Panc1 (cell line): Measurements from ENCODE around the gene PRKAR2B. TPM values are rescaled to one million over a fixed set of nuclear protein-coding genes. Genes with fewer than 3 reads are reported as not detected.

Source experiments
- ATAC-seq: fragments of 200-7000 bp; cut with Tn5 transposase; 2 replicates; pipeline ENCODE4 v1.9.1; 2020; ENCODE audit warnings: mild to moderate bottlenecking, moderate library complexity
- BruUV-seq: library from RNA; stranded (reverse); fragments of 400-500 nt; replicated peaks from 2 replicates; lab custom pipeline; 2021; lab: Mats Ljungman, UMichigan
- CTCF ChIA-PET: fragments of 300-600 bp; sonication (Branson Sonifier 250); formaldehyde crosslinking; loops from one replicate; lab custom pipeline; 2022; ENCODE audit warnings: antibody characterized with exemption; lab: Charles Lee
- POLR2A ChIA-PET: fragments of 300-600 bp; sonication (Branson Sonifier 250); formaldehyde crosslinking; loops from one replicate; lab custom pipeline; 2022; ENCODE audit warnings: antibody characterized with exemption; lab: Charles Lee
- DNase-seq: peaks from one replicate; pipeline ENCODE4 v3.0.0-alpha.2; 2010; ENCODE audit warnings: low read depth, low spot score
- H3K27ac ChIP-seq: 2 replicates; pipeline ENCODE4 v1.5.1; 2011; ENCODE audit warnings: mild to moderate bottlenecking, low read length, inconsistent platforms
- H3K27me3 ChIP-seq: fragments of 200-500 bp; sonication (Bioruptor generic); 2 replicates; pipeline ENCODE4 v1.6.0; 2014; ENCODE audit warnings: low read length, inconsistent platforms; ENCODE audit not compliant: control insufficient read depth, insufficient read depth
- H3K36me3 ChIP-seq: fragments of 200-500 bp; sonication (Bioruptor generic); 2 replicates; pipeline ENCODE4 v1.5.1; 2014; ENCODE audit warnings: inconsistent platforms, mild to moderate bottlenecking, low read length, moderate library complexity; ENCODE audit not compliant: control insufficient read depth, insufficient read depth
- H3K4me1 ChIP-seq: 2 replicates; pipeline ENCODE4 v1.5.1; 2011; ENCODE audit warnings: inconsistent platforms, mild to moderate bottlenecking, low read length, moderate library complexity; ENCODE audit not compliant: control insufficient read depth, insufficient read depth
- H3K4me3 ChIP-seq, 2 experiments: 2 replicates each; pipeline ENCODE4 v1.5.1; 2011 to 2012; ENCODE audit warnings: low read depth in 2 of 2, low read length in 2 of 2, mild to moderate bottlenecking in 2 of 2, inconsistent platforms in 1 of 2, moderate library complexity in 1 of 2
- H3K9me3 ChIP-seq: fragments of 200-500 bp; sonication (Bioruptor generic); 2 replicates; pipeline ENCODE4 v1.5.1; 2014; ENCODE audit warnings: low read depth, mild to moderate bottlenecking, inconsistent platforms, low read length, moderate library complexity; ENCODE audit not compliant: control insufficient read depth, insufficient read depth
- CTCF ChIP-seq: fragments of 450-650 bp; IDR thresholded peaks from 2 replicates; pipeline ENCODE4 v1.5.1; 2017; ENCODE audit warnings: mild to moderate bottlenecking
- POLR2AphosphoS5 ChIP-seq: IDR thresholded peaks from 2 replicates; pipeline ENCODE4 v1.6.1; 2012; ENCODE audit warnings: mild to moderate bottlenecking, low read depth, low read length, moderate library complexity
- REST ChIP-seq, 2 experiments: IDR thresholded peaks; 2 replicates each; pipeline ENCODE4 v1.6.1; 2011 to 2012; ENCODE audit warnings: low read depth in 2 of 2, control low read depth in 1 of 2, low read length in 1 of 2, mild to moderate bottlenecking in 1 of 2, moderate library complexity in 1 of 2; ENCODE audit not compliant: insufficient read depth in 1 of 2
- SIN3A ChIP-seq: IDR thresholded peaks from 2 replicates; pipeline ENCODE4 v1.6.1; 2012; ENCODE audit warnings: low read depth, mild to moderate bottlenecking, low read length, moderate library complexity, borderline replicate concordance; ENCODE audit not compliant: insufficient read depth
- TCF7L2 ChIP-seq: IDR thresholded peaks from 2 replicates; pipeline ENCODE4 v1.6.1; 2011; ENCODE audit warnings: mild to moderate bottlenecking, low read depth, low read length, inconsistent platforms
- in situ Hi-C: cut with HindIII; loops from 2 replicates; pipeline ENCODE4 v1.10.0; 2016; ENCODE audit warnings: low sequenced_read_pairs, low pct_unique_long_range_greater_than_20kb
- intact Hi-C: fragments of 100-400 bp; cut with micrococcal nuclease; formaldehyde crosslinking; loops from one replicate; pipeline ENCODE4 v1.10.0; 2022; ENCODE audit not compliant: unreplicated experiment
- total RNA-seq: library from RNA; stranded (reverse); gene quantifications from one replicate; pipeline ENCODE4 v1.2.1, GENCODE V29; 2021; ENCODE audit not compliant: unreplicated experiment

The PRKAR2B gene
- total RNA-seq, 1 experiment from 2014 or later: 0.51 TPM

GRCh38 chr7:107164092-107164491 is 119.6 kb downstream of the PRKAR2B start:
- no peak for ATAC-seq
- POLR2A ChIA-PET: no interaction called here
- in situ Hi-C loops: no loop called here

DNA sequence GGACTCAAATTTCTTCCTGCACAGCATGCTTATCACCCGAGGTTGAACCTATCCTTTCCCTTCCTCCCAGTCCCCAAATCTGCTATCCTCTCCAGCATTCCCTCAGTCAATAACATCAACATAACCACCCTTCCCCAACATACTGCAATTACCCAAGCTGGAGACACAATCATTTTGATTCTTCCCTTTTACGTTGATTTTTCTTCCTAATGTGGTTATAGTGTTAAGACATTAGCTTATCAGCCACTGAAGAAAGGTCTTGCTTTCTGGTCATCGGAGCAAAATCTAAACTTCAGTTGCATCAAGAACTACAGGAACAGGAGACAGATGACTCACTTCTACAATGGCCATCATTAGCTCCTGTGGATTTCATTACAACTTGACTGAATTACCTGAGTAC is 120.8 kb downstream of the PRKAR2B start:
- intact Hi-C loops (no loop called here), in situ Hi-C loops (no loop called here)
- TF ChIP-seq POLR2AphosphoS5 (no peak), TCF7L2 (no peak), REST (IDR thresholded peaks at IDR 0.05; ENCODE audit: insufficient read depth in 1 of 2, low read depth in 2 of 2, low read length in 1 of 2) (no peak), CTCF (no peak)
- Histone ChIP-seq H3K4me3 (no peak overlapping the region), H3K27ac (no peak overlapping the region), H3K27me3 (peaks cover 17% of the 10 kb centered on the region), H3K4me1 (peaks cover 6% of the 10 kb centered on the region; the same call in 1 of the 2 replicates), H3K36me3 (no peaks in the 10 kb centered on the region), H3K9me3 (no peaks in the 10 kb centered on the region)
- DNase-seq (no peak), ATAC-seq (no peak)
- POLR2A ChIA-PET: no interaction called here
- CTCF ChIA-PET: no interaction called here
- BruUV-seq: no TSS peak

More at GRCh38 chr7:107164092-107164491, 119.6 kb downstream of the PRKAR2B start:
- H3K27me3 ChIP-seq: peaks cover 17% of the 10 kb centered on the region
- no peak for DNase-seq
- TF ChIP-seq TCF7L2 (no peak), REST (IDR thresholded peaks at IDR 0.05; ENCODE audit: insufficient read depth in 1 of 2, low read depth in 2 of 2, low read length in 1 of 2) (no peak), SIN3A (no peak), CTCF (no peak), POLR2AphosphoS5 (no peak)
- peaks cover 6% of the 10 kb centered on the region; the same call in 1 of the 2 replicates for H3K4me1 ChIP-seq
- H3K36me3 ChIP-seq: no peaks in the 10 kb centered on the region
- H3K27ac ChIP-seq: no peak overlapping the region
- no peaks in the 10 kb centered on the region for H3K9me3 ChIP-seq
- BruUV-seq: no TSS peak
- H3K4me3 ChIP-seq: no peak overlapping the region
- intact Hi-C loops: no loop called here
- CTCF ChIA-PET: no interaction called here
